Activated CD4-positive, alpha-beta T cell treated with anti-CD3 and anti-CD28 coated beads for 1 hour (primary cell): ENCODE measurements around the gene DDX54.
A peak's percentile ranks its signal among the peaks of the same experiment; 100 is the strongest.

Source experiments
- DNase-seq: peaks from one replicate; pipeline ENCODE4 v3.0.0-alpha.2; 2020

Gene DDX54, protein sequence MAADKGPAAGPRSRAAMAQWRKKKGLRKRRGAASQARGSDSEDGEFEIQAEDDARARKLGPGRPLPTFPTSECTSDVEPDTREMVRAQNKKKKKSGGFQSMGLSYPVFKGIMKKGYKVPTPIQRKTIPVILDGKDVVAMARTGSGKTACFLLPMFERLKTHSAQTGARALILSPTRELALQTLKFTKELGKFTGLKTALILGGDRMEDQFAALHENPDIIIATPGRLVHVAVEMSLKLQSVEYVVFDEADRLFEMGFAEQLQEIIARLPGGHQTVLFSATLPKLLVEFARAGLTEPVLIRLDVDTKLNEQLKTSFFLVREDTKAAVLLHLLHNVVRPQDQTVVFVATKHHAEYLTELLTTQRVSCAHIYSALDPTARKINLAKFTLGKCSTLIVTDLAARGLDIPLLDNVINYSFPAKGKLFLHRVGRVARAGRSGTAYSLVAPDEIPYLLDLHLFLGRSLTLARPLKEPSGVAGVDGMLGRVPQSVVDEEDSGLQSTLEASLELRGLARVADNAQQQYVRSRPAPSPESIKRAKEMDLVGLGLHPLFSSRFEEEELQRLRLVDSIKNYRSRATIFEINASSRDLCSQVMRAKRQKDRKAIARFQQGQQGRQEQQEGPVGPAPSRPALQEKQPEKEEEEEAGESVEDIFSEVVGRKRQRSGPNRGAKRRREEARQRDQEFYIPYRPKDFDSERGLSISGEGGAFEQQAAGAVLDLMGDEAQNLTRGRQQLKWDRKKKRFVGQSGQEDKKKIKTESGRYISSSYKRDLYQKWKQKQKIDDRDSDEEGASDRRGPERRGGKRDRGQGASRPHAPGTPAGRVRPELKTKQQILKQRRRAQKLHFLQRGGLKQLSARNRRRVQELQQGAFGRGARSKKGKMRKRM

DNA sequence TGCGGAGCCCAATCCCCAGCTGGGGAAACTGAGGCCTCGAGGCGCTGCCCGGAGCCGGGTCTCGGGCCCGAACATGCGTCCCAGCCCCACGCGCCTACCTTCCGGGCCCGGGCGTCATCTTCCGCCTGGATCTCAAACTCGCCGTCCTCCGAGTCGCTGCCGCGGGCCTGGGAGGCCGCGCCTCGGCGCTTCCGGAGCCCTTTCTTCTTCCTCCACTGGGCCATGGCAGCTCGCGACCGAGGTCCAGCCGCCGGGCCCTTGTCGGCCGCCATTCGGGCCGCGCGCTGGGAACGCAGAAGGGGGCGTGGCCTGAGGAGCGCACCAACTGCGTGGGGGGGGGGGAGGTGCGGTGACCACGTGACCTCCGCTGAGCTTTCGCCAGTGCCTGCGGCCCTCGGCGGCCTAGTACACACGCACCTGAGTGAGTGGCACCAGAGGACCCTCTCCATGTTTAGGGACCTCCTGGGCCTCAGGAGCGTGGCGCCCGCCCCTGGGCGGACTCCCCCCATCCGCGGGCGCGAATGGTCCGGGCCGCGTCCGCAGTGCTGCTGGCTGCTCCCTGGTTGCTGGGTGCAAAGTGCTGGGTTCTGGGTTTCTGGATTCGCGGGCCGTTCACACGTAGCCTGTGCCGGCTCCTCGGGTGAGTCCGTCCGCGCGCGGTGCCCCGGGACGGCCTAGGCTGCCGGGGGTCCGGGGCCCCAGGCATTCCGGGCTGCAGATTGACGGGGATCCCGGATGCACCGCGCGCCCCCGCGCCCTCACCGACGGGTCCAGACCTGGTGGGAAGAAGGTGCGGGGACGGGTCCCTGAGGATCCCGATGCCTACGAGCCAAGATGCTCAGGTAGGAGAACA lies at the start of gene DDX54, which contains the start of gene RITA1:
TSS of gene DDX54 (minus strand) at position 299 of the 853 bp plus-strand sequence. CDS start at position 272, 27 bp downstream.
TSS of gene RITA1 (plus strand) at position 542 of the 853 bp plus-strand sequence. CDS start 1,026 bp downstream, outside the sequence.
- peak; percentile 70 for DNase-seq

DNA sequence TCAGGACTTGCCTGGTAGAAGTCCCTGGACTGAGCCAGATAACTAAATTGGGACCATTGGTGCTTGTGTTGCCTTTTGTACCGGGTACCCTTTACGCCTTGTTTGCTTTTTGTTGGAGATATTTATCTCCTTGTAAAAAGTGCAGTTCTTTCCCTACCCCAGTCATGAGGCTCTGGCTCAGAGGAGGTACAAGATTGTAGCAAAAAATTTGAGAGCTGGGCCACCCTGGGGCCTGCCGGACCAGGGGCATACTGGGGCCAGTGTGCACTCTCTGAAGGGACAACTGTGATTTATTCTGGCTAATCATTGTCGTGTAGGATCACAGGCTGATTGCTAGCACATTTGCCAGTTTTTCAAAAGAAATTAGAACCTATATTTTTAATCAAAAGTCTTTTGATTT lies 49.2 kb upstream of the DDX54 start:
- DNase-seq, result no peak

DNA sequence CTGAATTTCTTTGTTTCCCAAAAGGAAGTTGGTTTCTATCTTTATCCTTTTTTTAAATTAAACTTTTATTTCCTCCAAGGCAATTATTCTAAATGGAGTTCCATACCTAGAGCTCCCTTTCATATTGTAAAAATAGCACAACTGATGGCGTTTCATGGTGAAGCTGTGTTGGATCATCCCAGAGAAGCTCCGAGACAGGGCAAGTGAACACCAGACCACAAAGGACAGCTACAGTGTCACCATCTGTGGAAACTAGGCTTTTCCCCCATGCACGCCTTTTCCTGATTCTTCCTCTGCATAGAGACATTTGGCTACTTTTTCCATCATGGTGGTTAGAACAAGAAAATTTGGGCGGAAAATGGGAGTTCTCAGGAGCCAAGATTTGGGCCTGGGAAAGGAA lies 48.7 kb upstream of the DDX54 start:
- no peak for DNase-seq

DNA sequence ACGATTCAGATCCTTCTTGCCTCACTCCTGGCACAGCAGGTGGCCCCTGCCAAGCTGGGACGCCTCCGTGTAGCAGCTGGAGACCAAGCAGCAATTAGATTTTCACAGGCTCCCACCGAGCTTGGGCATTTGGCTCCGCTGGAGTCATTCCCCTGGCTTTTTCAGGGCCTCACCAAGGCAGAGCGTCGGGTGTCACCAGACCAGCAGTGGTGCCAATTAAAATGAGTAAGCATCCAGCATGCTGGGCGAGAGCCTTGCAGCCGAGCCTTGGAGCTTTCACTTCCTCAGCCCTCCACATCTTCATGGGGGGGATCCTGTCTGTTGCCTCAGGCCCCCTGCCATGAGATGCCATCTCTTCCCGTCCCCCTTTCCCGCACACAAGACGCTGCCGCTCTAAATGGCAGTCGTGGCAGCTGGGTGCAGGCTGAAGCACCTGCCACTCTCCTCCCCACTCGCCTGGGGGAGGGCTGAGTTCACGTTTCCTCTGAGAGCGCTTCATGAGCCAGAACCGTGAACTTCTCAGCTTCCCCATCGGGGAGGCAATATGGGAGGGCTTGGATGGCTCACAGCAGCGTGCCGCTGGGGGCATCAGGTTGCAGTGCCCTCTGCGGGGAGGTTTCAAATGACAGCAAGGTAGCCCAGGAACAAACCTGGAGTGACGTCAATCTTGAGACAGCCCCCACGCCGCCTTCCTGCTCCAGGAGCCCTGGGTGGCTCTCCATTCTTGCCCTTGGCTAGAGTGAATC lies 47.7 kb upstream of the DDX54 start:
- peak; percentile 65 for DNase-seq

DNA sequence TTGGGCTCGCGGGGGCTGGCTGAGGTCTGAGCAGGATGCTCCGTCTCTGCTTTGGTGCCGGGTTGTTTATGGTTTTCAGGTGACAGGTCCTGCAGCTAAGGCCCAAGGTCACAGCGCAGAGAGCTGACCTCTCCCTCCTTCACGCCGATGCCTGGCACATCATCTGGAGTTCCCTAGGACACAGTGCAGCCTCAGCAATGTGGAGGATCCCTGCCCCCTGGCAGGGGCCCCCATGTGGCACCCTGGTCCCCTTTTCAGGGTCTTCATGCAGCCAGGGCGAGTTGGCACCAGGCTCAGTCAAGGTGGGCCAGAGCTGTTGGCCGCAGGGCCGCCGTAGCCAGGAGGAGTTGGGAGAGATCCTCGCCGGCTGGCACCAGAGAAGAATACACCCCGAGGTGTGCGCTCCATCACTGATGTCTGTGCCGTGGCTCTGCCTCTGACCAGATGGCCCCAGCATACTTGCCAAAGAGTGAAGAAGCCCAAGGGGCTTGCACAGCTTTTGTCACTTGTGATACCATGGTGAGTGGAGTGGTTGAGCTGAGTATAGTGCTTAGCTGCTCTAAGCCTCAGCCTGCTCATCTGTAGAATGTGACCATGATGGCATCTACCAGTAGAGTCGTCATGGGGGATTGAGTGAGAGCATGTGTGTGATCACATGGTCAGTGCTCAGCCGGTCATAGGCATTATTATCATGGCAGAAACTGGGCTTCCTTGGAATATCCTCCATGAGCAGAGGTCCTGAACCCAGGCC lies 47.0 kb upstream of the DDX54 start:
- DNase-seq, result no peak

DNA sequence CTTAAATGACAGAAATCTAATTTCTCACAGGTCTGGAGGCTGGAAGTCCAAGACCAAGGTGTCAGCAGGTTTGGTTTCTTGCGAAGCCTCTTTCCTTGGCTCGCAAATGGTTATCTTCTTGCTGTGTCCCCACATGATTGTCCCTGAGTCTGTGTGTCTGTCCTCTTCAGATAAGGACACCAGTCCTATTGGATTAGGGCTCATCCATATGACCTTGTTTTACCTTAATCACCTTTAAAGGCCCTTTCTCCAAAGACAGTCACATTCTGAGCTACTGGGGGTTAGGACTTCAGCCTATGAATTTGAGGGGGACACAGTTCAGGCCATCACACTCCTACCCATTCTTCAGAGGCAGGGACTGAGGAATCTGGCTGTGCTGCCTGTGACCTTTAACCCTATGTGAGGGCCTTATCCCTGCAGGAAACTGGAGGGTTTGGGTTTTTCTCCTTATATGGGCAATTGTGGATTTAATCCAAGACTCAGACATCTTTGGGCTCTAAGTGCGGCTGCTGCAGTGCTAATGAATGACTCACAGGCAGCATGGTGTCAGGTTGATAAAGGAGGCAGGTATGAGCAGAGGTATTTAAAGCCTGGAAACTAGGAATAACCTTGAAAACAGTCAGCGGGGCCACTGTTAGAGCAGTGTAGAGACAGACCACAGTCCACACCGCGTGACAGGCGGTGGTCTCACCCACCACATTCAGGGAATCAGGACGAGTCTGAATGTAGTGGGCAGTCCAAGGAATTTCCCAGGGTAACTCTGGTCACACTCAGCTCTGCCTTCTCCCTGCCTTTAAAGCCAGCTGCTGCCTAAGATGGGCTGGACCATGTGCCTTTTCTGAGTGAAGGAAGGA lies 46.2 kb upstream of the DDX54 start:
- DNase-seq, result no peak

DNA sequence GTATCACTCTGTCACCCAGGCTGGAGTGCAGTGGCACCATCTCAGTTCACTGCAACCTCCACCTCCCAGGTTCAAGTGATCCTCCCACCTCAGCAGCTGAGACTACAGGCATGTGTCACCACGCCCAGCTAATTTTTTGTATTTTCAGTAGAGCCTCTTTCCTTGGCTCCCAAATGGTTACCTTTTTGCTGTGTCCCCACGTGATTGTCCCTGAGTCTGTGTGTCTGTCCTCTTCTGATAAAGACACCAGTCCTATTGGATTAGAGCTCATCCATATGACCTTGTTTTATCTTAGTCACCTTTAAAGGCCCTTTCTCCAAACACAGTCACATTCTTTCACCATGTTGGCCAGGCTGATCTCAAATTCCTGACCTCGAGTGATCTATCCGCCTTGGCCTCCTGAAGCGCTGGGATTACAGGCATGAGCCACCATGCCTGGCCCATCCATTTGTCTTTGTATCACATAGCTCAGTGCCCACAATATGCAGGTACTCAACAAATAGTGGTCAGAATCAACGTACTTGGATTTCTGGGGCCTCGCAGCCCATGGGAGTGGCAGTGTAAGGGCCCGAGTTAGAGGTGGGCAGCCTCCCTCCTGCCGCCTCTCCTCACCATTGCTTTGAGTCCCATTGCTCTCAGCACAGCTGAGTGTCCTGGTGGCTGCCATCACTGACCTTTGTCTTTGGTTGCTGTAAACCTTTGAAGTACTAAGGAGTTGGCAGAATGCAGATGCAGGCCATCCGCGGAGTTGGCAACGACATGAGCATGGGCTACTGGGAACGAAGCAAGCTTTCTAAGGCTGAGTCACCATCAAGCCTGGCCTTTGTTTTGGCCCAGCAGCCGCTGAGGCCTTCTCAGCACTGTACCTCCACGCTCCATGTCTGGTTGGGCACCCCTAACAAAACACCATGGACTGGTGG lies 45.3 kb upstream of the DDX54 start:
- no peak for DNase-seq

DNA sequence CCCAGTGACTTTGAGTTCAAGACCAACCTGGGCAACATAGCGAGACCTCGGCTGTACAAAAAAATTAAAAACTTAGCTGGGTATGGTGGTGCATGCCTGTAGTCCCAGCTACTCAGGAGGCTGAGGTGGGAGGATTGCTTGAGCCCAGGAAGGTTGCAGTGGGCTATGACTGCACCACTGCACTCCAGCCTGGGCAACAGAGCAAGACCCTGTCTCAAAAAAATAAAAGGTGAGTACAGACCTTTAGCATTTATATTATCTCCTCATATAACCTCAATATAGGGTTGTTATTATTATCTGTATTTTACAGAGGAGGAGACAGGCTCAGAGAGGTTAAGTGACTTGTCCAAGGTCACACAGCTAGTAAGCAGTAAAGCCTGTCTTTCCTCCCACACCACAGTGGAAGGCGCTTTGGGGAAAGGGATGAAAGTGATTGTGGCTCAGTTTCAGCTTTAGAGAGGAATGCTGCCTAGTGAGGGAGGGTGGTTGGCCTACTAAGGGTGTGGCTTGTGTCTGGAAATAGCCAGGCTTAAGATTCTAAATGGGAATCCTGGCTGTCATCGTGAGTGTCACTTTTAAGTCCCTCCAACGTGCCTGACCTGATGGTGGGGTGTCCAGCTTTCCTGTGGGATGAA lies 43.2 kb upstream of the DDX54 start:
- no peak for DNase-seq

DNA sequence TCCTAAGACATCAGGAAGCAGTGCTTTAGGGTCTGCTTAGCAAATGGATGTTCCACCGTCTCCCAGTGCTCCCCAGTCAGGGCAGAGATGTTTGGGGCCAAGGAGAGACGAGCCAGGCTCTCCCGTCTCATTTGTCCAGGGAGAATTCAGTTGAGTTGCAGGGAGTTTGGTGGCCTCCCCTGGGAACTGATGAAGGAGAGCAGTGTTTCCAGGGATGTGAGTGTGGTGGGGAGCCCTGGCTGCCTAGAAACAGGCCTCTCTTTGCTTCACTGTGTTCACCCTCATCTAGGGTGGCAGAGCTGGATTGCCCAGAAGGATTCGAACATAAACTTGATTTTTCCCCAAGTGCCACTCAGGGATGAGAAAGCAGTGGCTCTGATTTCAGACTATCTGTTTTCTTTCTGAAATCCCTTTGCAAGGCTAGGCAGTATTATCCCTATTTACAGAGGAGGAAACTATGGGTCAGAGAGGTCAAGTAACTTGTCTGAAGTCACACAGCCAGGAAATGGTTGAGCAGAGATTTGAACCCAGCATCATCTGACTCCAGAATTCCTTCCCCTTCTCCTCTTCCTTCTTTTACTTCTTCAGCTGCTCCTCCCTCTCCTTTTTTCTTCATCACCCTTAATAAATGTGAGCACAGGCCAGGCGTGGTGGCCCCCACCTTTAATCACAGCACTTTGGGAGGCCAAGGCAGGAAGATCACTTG lies 42.6 kb upstream of the DDX54 start:
- no peak for DNase-seq

DNA sequence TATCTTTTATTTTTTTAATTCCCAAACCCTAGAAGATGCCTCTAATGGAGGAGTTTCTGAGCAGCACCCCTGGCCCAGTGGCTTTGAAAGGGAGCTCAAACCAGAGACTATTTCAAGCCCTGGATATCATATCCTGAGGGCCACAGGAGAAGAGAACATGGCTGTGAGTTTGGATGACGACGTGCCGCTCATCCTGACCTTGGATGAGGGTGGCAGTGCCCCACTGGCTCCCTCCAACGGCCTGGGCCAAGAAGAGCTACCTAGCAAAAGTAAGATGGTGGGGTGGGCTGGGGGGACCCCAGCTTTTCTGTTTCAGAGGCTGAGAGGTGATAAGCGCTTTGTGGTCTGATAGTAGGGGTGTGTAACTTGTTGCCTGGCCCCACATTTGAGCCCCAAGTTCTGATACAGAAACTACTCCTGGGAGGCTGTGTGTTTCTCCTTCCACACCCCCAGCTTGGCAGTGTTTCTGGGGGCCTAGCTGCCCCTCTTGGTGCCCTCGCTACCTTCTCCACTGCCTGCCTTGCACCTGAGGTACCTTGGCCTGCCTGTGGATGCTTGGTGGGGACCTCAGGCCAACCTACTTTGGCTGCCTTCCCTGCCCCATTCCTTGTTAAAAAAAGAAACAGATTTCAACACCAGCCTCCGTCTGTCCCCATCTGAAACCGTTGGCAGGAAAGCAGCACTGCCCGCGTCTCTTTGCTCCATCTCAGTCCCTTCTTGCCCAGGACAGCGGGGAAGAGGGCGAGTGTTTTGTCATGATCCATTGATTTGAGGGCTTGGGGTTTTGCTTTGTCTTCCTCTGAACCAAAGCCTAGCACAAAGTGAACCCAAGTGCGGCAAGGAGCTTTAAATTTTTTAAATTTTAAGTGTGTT lies 41.7 kb upstream of the DDX54 start:
- no peak for DNase-seq

DNA sequence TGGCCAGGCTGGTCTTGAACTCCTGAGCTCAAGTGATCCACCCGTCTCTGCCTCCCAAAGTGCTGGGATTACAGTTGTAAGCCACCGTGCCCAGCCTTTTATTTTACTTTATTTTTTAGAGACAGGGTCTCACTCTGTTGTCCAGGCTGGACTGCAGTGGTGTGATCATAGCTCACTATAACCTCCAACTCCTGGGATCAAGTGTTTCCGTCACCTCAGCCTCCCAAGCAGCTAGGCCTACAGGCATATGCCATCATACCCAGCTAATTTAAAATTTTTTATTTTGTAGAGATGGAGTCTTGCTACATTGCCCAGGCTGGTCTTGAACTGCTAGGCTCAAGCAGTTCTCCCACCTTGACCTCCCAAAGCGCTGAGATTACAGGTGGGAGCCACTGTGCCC lies 39.7 kb upstream of the DDX54 start:
- DNase-seq, result no peak

DNA sequence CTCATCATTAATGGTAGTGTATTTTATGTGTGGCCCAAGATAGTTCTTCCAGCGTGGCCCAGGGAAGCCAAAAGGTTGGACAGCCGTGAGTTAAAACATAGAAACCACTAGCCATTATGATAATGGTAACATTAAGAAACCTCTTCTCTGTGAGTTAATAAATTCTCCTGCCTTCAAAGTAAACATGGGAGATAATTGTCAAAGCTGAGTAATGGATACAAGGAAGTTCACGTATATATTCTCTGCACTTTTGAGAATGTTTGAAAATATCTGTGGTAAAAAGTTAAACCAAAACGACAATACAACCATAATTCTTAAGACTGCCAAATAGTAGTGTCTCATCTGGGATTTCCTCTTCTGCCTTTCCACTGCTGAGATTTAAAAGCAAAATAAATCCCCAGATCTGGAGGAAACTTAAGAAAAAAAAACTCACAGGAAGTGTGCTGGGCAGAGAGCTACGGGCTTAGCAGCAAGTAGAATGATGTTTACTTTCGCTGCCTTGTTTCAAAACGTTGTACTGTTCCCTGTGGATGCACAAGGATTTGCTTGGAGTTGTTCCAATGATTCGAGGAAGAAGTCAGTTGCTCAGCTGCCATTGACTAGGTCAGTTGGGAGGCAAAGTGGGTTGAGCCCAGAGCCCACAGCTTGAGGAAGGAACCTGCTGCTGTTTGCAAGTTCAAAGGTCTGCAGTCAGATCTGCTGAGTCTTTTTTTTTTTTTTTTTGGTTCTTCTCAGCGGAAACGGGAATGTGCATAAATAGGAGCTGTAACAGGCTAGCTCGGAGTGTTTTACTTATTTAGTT lies 37.7 kb upstream of the DDX54 start:
- DNase-seq, result no peak

DNA sequence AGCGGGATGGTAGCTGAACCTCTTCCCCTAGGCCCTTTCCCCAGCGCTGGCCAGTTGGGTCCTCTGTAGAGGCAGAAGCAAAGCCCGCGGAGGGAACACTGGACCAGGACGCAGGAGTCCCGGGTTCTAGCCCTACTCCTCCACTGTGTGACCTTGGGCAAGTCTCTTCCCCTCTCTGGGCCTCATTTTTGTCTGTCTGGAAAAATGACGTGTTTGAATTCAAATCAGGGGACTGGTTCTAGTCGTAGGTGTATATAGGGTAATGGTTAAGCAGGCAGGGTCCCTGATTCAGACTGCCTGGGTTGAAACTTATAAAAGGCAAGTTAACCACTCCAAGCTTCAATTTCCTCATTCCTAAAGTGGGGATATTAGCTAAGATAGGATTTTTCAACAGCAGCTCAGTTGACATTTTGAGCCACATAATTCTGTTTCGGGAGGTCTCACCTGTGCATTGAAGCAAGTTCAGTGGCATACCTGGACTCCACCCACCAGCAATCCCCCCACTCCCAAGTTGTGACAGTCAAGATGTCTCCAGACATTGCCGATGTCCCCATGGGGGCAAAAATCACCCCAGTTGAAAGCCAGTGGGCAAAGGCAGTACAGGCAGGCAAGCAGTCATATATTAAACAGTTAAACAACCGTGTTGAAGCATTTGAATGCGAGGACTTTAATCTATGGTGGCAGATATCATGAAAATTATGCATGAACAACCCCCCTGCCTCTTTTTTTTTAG lies 36.9 kb upstream of the DDX54 start:
- no peak for DNase-seq

DNA sequence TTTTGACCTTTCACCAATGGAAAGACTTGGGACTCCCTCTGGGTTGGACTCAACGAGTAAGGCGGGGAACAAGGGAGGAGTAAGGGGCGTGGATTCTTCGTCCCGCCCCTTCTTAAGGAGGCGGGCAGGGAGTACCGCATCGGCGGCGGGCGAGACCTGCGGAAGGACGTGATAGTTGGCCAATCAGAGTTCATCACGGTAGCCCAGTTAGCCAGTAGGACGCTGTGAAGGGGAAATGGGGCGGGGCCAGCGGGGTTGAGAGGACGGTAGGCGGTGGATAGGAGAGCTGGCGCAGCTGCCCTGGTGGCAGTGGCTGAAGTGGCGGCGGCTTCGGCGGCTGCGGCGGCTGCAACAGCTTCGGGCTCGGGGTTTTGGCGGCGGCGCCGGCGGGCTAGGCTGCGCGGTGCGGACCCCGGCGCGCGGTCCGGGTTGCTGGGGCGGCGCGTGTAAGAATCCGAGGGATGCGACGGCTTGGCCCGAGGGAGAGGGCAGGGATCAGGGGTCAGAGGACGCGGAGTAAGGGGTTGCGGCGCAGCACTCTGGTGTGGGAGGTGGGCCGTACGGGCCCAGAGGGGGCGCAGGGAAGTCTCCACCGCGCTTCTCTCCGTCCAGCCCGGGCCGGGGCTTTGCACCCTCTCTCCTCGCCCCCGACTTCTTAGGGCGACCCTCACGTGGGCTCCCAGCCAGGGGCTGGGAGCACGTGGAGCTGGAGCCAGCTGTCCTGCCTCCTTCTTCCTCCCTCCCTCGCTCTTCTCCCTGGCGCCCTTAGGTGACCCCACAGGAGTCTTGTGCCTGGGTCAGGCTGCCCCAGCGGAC lies 36.1 kb upstream of the DDX54 start, which contains the start of gene TPCN1:
TSS of gene TPCN1 (plus strand) at position 284 of the 816 bp plus-strand sequence. CDS start 5,389 bp downstream, outside the sequence.
- DNase-seq, result peak; percentile 98
